ENCODE measurements around the gene SLC16A3. TPM values are rescaled to one million over a fixed set of nuclear protein-coding genes. Genes with fewer than 3 reads are reported as not detected.

SLC16A3 gene
- total RNA-seq, 2 experiments from 2014 or later, result 93.2 to 157 TPM

GRCh38 chr17:82239401-82239925 is 10.6 kb downstream of the SLC16A3 start:
- intact Hi-C loops (cut with DNase I, micrococcal nuclease), result loop anchor here (2.0 to 10.0 kb wide), 3 partner anchors 33 to 175 kb away; partner anchors contain the start of genes CD7 (in 1 of the 2), CSNK1D (in 1 of the 2), HEXD (in 1 of the 2) and OGFOD3 (in 1 of the 2)
- POLR2A ChIA-PET, result interaction anchor here (1.4 kb wide), 1 partner anchor 58 kb away, joined by 4 read pairs; no protein-coding TSS in a partner anchor
- H3K27ac Mint-ChIP-seq, result no peak overlapping the region

GRCh38 chr17:82239926-82240505 is 11.2 kb downstream of the SLC16A3 start:
- Mint-ChIP-seq H3K27me3 (no peaks in the 10 kb centered on the region), H3K9me3 (ENCODE audit: low read depth) (no peaks in the 10 kb centered on the region), H3K36me3 (ENCODE audit: low read depth) (peaks cover 33% of the 10 kb centered on the region), H3K4me3 (no peak overlapping the region), H3K4me1 (peaks cover 62% of the 10 kb centered on the region), H3K27ac (peak overlapping the region; percentile 77)
- DNase-seq (peak; percentile 25), ATAC-seq (no peak)
- CTCF ChIA-PET, result interaction anchor here (0.9 kb wide), 1 partner anchor 19 kb away, joined by 3 read pairs; no protein-coding TSS in a partner anchor
- intact Hi-C loops (cut with DNase I, micrococcal nuclease), result loop anchor here (2.0 to 10.0 kb wide), 3 partner anchors 33 to 175 kb away; partner anchors contain the start of genes CD7 (in 1 of the 2), CSNK1D (in 1 of the 2), HEXD (in 1 of the 2) and OGFOD3 (in 1 of the 2)
- POLR2A ChIA-PET, result interaction anchor here (1.4 kb wide), 1 partner anchor 57 kb away, joined by 4 read pairs; no protein-coding TSS in a partner anchor

More at GRCh38 chr17:82239401-82239925, 10.6 kb downstream of the SLC16A3 start:
- no peak overlapping the region for H3K4me3 Mint-ChIP-seq
- H3K4me1 Mint-ChIP-seq, result peaks cover 62% of the 10 kb centered on the region
- CTCF ChIA-PET, result interaction anchor here (0.5 to 0.9 kb wide), 3 partner anchors 18 to 183 kb away, joined by 3 to 7 read pairs (median 4); no protein-coding TSS in a partner anchor
- peaks cover 29% of the 10 kb centered on the region for H3K36me3 Mint-ChIP-seq (ENCODE audit: low read depth)
- no peaks in the 10 kb centered on the region for H3K9me3 Mint-ChIP-seq (ENCODE audit: low read depth)
- H3K27me3 Mint-ChIP-seq, result no peaks in the 10 kb centered on the region
- DNase-seq (no peak), ATAC-seq (no peak)

- Mint-ChIP-seq H3K27me3 (no peaks in the 10 kb centered on the region), H3K4me3 (no peak overlapping the region), H3K9me3 (ENCODE audit: low read depth) (no peaks in the 10 kb centered on the region), H3K4me1 (peaks cover 62% of the 10 kb centered on the region), H3K36me3 (ENCODE audit: low read depth) (peaks cover 37% of the 10 kb centered on the region), H3K27ac (peak overlapping the region; percentile 77)
- ChIA-PET POLR2A (interaction anchor here (0.6 to 1.4 kb wide), 3 partner anchors 57 to 348 kb away, joined by 3 to 4 read pairs (median 3); no protein-coding TSS in a partner anchor), CTCF (interaction anchor here (0.7 to 1.3 kb wide), 2 partner anchors 9 to 43 kb away, joined by 3 read pairs; no protein-coding TSS in a partner anchor)
- DNase-seq (no peak), ATAC-seq (no peak)
- intact Hi-C loops (cut with DNase I, micrococcal nuclease), result no loop called here
Measured at GRCh38 chr17:82240506-82241182, 11.8 kb downstream of the SLC16A3 start.

- CTCF ChIA-PET, result interaction anchor here (0.6 to 1.6 kb wide), 9 partner anchors 10 to 178 kb away, joined by 3 to 4 read pairs (median 3); no protein-coding TSS in a partner anchor
- POLR2A ChIA-PET, result interaction anchor here (0.6 to 1.3 kb wide), 5 partner anchors 12 to 348 kb away, joined by 3 to 6 read pairs (median 3); partner anchors contain the start of genes OGFOD3 and SLC16A3
- peak; percentile 63 for ATAC-seq
- H3K36me3 Mint-ChIP-seq (ENCODE audit: low read depth), result peaks cover 41% of the 10 kb centered on the region
- DNase-seq, result peak; percentile 90
- intact Hi-C loops (cut with DNase I, micrococcal nuclease), result no loop called here
- peaks cover 60% of the 10 kb centered on the region for H3K4me1 Mint-ChIP-seq
- no peaks in the 10 kb centered on the region for H3K9me3 Mint-ChIP-seq (ENCODE audit: low read depth)
- H3K4me3 Mint-ChIP-seq, result peak overlapping the region; percentile 12
- no peaks in the 10 kb centered on the region for H3K27me3 Mint-ChIP-seq
- peak overlapping the region; percentile 83 for H3K27ac Mint-ChIP-seq
Measured at GRCh38 chr17:82241183-82241925, 12.5 kb downstream of the SLC16A3 start.

GRCh38 chr17:82241926-82242697 is 13.3 kb downstream of the SLC16A3 start:
- Mint-ChIP-seq H3K4me1 (peaks cover 60% of the 10 kb centered on the region), H3K9me3 (ENCODE audit: low read depth) (no peaks in the 10 kb centered on the region), H3K36me3 (ENCODE audit: low read depth) (peaks cover 44% of the 10 kb centered on the region), H3K27me3 (no peaks in the 10 kb centered on the region), H3K27ac (peak overlapping the region; percentile 83), H3K4me3 (peak overlapping the region; percentile 12)
- intact Hi-C loops (cut with DNase I, micrococcal nuclease), result no loop called here
- peak; percentile 4 for ATAC-seq
- CTCF ChIA-PET, result interaction anchor here (0.6 to 1.6 kb wide), 7 partner anchors 33 to 177 kb away, joined by 3 to 4 read pairs (median 3); no protein-coding TSS in a partner anchor
- POLR2A ChIA-PET, result interaction anchor here (0.8 to 1.3 kb wide), 4 partner anchors 13 to 177 kb away, joined by 3 to 6 read pairs (median 4); partner anchors contain the start of genes OGFOD3 and SLC16A3
- DNase-seq, result peak; percentile 35

- Mint-ChIP-seq H3K27ac (peak overlapping the region; percentile 80), H3K4me1 (peaks cover 61% of the 10 kb centered on the region), H3K9me3 (ENCODE audit: low read depth) (no peaks in the 10 kb centered on the region), H3K27me3 (no peaks in the 10 kb centered on the region), H3K4me3 (no peak overlapping the region), H3K36me3 (ENCODE audit: low read depth) (peaks cover 46% of the 10 kb centered on the region)
- ChIA-PET POLR2A (interaction anchor here (1.2 kb wide), 1 partner anchor 56 kb away, joined by 6 read pairs; no protein-coding TSS in a partner anchor), CTCF (interaction anchor here (1.2 to 1.6 kb wide), 2 partner anchors 41 to 80 kb away, joined by 3 read pairs; no protein-coding TSS in a partner anchor)
- intact Hi-C loops (cut with DNase I, micrococcal nuclease), result no loop called here
- ATAC-seq, result no peak
- peak; percentile 36 for DNase-seq
Measured at GRCh38 chr17:82242698-82242976, 13.8 kb downstream of the SLC16A3 start.

GRCh38 chr17:82242977-82243647 is 14.3 kb downstream of the SLC16A3 start:
- Mint-ChIP-seq H3K9me3 (ENCODE audit: low read depth) (no peaks in the 10 kb centered on the region), H3K27ac (no peak overlapping the region), H3K4me1 (peaks cover 63% of the 10 kb centered on the region), H3K36me3 (ENCODE audit: low read depth) (peaks cover 48% of the 10 kb centered on the region), H3K27me3 (no peaks in the 10 kb centered on the region), H3K4me3 (no peak overlapping the region)
- CTCF ChIA-PET, result interaction anchor here (1.2 kb wide), 1 partner anchor 79 kb away, joined by 3 read pairs; no protein-coding TSS in a partner anchor
- POLR2A ChIA-PET, result no interaction called here
- ATAC-seq, result no peak
- peak; percentile 35 for DNase-seq
- intact Hi-C loops (cut with DNase I, micrococcal nuclease), result no loop called here

- ChIA-PET CTCF (interaction anchor here (1.0 to 2.5 kb wide), 2 partner anchors 7 to 22 kb away, joined by 3 to 13 read pairs; no protein-coding TSS in a partner anchor), POLR2A (no interaction called here)
- intact Hi-C loops (cut with DNase I, micrococcal nuclease), result loop anchor here in 1 of 2 experiments (1.0 kb wide), 2 partner anchors 77 to 170 kb away; no protein-coding TSS in a partner anchor
- no peak for DNase-seq
- peak overlapping the region; percentile 75 for H3K27ac Mint-ChIP-seq
- no peaks in the 10 kb centered on the region for H3K27me3 Mint-ChIP-seq
- H3K36me3 Mint-ChIP-seq (ENCODE audit: low read depth), result peaks cover 54% of the 10 kb centered on the region
- peaks cover 56% of the 10 kb centered on the region for H3K4me1 Mint-ChIP-seq
- H3K9me3 Mint-ChIP-seq (ENCODE audit: low read depth), result no peaks in the 10 kb centered on the region
- peak overlapping the region; percentile 15 for H3K4me3 Mint-ChIP-seq
- no peak for ATAC-seq
Measured at GRCh38 chr17:82243648-82244412, 15.0 kb downstream of the SLC16A3 start.

- ATAC-seq (no peak), DNase-seq (peak; percentile 72)
- Mint-ChIP-seq H3K4me3 (peak overlapping the region; percentile 15), H3K27me3 (no peaks in the 10 kb centered on the region), H3K4me1 (peaks cover 50% of the 10 kb centered on the region), H3K36me3 (ENCODE audit: low read depth) (peaks cover 56% of the 10 kb centered on the region), H3K27ac (peak overlapping the region; percentile 75), H3K9me3 (ENCODE audit: low read depth) (no peaks in the 10 kb centered on the region)
- CTCF ChIA-PET, result interaction anchor here (1.0 to 2.5 kb wide), 2 partner anchors 8 to 21 kb away, joined by 3 to 13 read pairs; no protein-coding TSS in a partner anchor
- intact Hi-C loops (cut with DNase I, micrococcal nuclease), result loop anchor here in 1 of 2 experiments (1.0 kb wide), 2 partner anchors 77 to 170 kb away; no protein-coding TSS in a partner anchor
- POLR2A ChIA-PET, result no interaction called here
Measured at GRCh38 chr17:82244413-82245133, 15.7 kb downstream of the SLC16A3 start.

All from activated CD4-positive, alpha-beta T cell treated with anti-CD3 and anti-CD28 coated beads for 36 hours (primary cell).